HepG2 (cell line): ENCODE measurements around the gene CTNNBL1. TPM values are rescaled to one million over a fixed set of nuclear protein-coding genes. Genes with fewer than 3 reads are reported as not detected.

ENCODE experiments used
- ATF4 ChIP-seq, 2 experiments: fragments of 450-650 bp in 1 of 2; sonication (generic) in 1 of 2; formaldehyde crosslinking; IDR thresholded peaks; 2 replicates each; pipeline versions ENCODE4 v1.5.0 to v1.8.0; 2020 to 2022; ENCODE audit warnings: mild to moderate bottlenecking in 1 of 2, missing genetic modification reagents in 1 of 2
- DZIP1 ChIP-seq: sonication (generic); formaldehyde crosslinking; IDR thresholded peaks from 2 replicates; pipeline ENCODE4 v1.5.0; 2020; ENCODE audit warnings: mild to moderate bottlenecking, missing genetic modification reagents
- FOXO1 ChIP-seq: sonication (generic); formaldehyde crosslinking; IDR thresholded peaks from 2 replicates; pipeline ENCODE4 v1.4.0; 2020; ENCODE audit warnings: missing genetic modification reagents
- KLF9 ChIP-seq: IDR thresholded peaks from 2 replicates; pipeline ENCODE4 v1.6.1; 2016; ENCODE audit warnings: low read depth
- LCORL ChIP-seq, 2 experiments: fragments of 450-650 bp in 1 of 2; sonication (generic) in 1 of 2; formaldehyde crosslinking in 1 of 2; IDR thresholded peaks; 2 replicates each; pipeline versions ENCODE4 v1.5.0 to v1.6.1; 2017 to 2020; ENCODE audit warnings: antibody characterized with exemption in 1 of 2, missing genetic modification reagents in 1 of 2
- PITX1 ChIP-seq: sonication (generic); formaldehyde crosslinking; IDR thresholded peaks from 2 replicates; pipeline ENCODE4 v1.5.1; 2020; ENCODE audit warnings: mild to moderate bottlenecking, missing genetic modification reagents
- REPIN1 ChIP-seq: sonication (generic); formaldehyde crosslinking; IDR thresholded peaks from 2 replicates; pipeline ENCODE4 v1.8.0; 2022; ENCODE audit warnings: missing genetic modification reagents, low read depth, mild to moderate bottlenecking, borderline replicate concordance
- THAP11 ChIP-seq: IDR thresholded peaks from 2 replicates; pipeline ENCODE4 v1.6.1; 2016; ENCODE audit warnings: missing biosample characterization, missing genetic modification reagents
- ZFX ChIP-seq: sonication (generic); formaldehyde crosslinking; IDR thresholded peaks from 2 replicates; pipeline ENCODE4 v1.4.0; 2020; ENCODE audit warnings: mild to moderate bottlenecking, low read depth, missing genetic modification reagents, moderate library complexity
- ZNF414 ChIP-seq: sonication (generic); formaldehyde crosslinking; IDR thresholded peaks from 2 replicates; pipeline ENCODE4 v1.5.0; 2020; ENCODE audit warnings: missing genetic modification reagents
- ZNF567 ChIP-seq: sonication (generic); formaldehyde crosslinking; IDR thresholded peaks from 2 replicates; pipeline ENCODE4 v1.8.1; 2023; ENCODE audit warnings: mild to moderate bottlenecking, missing genetic modification reagents, borderline replicate concordance
- polyA plus RNA-seq, 8 experiments: library from polyadenylated mRNA; depleted of rRNA in 3 of 8; stranded (reverse) in 7 of 8; unstranded in 1 of 8; fragments of >200 nt; fragmentation: Illumina TruSeq in 4 of 8; extraction: Trizol in 4 of 8; gene quantifications; 2 replicates each; pipeline versions ENCODE4 v1.2.1 to v1.2.3, GENCODE V29; 2011 to 2016; ENCODE audit warnings: low read depth in 4 of 8, missing spikeins in 1 of 8, mixed read lengths in 1 of 8; ENCODE audit not compliant: insufficient read depth in 1 of 8
- total RNA-seq, 5 experiments: library from RNA; depleted of rRNA; stranded (reverse); fragments of >200 nt; fragmentation: Illumina TruSeq; extraction: Trizol; gene quantifications; 2 replicates each; pipeline ENCODE4 v1.2.3, GENCODE V29; 2016; ENCODE audit warnings: low read depth in 1 of 5

The CTNNBL1 gene
- total and polyA plus RNA-seq, 2 of the 13 experiments (the other 11 are each of a cell fraction or from before 2014, with no cell fraction given), result 49.3 to 94.6 TPM

DNA sequence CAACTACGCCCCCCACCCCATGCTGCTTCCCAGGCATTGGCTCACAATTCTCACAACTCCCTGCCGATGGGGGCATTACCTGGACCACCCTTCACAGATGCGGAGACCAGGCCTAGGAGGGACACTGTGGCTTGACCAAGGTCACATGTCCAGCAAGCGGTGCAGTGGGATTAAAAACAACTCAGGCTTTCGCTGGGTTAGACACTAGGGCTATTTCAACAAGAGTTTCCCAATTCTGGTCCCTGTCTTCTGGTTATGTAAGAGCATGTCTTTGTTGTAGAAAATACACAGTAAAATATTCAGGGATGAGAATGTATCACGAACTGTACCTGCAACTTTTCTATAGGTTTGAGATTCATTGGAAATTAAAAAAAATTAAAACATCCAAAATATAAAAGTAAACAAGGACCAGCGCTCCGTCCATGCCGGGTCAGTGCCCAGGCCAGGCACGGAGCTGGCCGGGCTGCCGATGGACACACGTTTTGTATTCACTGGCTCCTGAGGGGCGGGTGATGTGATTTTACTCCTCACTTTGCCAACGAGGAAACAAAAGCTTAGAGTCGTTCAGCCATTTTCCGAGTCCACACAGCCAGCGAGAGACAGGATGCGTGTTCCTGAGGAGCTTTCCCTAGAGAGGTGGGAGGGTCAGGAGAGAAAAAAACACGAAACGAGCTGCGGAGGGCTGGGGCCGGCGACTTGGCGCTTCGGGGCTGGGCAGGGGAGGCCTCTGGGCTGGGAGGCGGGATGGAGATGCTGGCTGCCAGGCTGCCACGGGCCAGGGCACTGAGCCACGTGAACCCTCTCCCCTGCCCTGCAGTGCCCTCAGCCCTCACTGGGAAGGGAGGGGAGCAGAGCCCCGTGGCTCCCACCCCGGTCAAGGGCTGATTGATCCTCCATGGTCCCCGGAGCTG lies 192.0 kb downstream of the CTNNBL1 start (continued):
- TF ChIP-seq DZIP1 (0 out of 2 replicates have a peak, but pooled peaks have one; percentile 21), ZNF567 (0 out of 2 replicates have a peak, but pooled peaks have one; percentile 10), REPIN1 (0 out of 2 replicates have a peak, but pooled peaks have one; percentile 48), LCORL (IDR thresholded peaks at IDR 0.05) (no peak), LCORL (CRISPR knock-in tag; IDR thresholded peaks at IDR 0.05) (peak; percentile 19; the same call in 1 of the 2 replicates), THAP11 (CRISPR knock-in tag) (0 out of 2 replicates have a peak, but pooled peaks have one; percentile 25), FOXO1 (peak; percentile 37; the same call in 1 of the 2 replicates), ZNF414 (peak; percentile 59; the same call in 1 of the 2 replicates), KLF9 (no peak), ZFX (0 out of 2 replicates have a peak, but pooled peaks have one; percentile 20), PITX1 (peak; percentile 82), ATF4 (CRISPR knock-in tag; IDR thresholded peaks at IDR 0.05) (peak in 1 of 2 experiments; percentile 26; a peak in 1 of 4 replicates)
